Natural killer cell (primary cell): ENCODE results near the gene PKLR. TPM values are rescaled to one million over a fixed set of nuclear protein-coding genes. Genes with fewer than 3 reads are reported as not detected.

Experiments
- ATAC-seq, 3 donors: fragments of 150-1000 bp in 2 of 3; fragments of 200-7000 bp in 1 of 3; cut with Tn5 transposase; 1 replicate in 1 of 3; 2 replicates in 2 of 3; pipeline ENCODE4 v1.10.0; 2021; ENCODE audit warnings: mild to moderate bottlenecking in 2 of 3, moderate library complexity in 2 of 3
- DNase-seq, 2 donors: peaks; one replicate each; pipeline versions ENCODE4 v3.0.0 to v3.0.0-alpha.2; 2013 to 2021; ENCODE audit warnings: mixed read lengths in 1 of 2
- H3K27ac ChIP-seq: one replicate; pipeline ENCODE4 v1.5.1; 2013; ENCODE audit warnings: mild to moderate bottlenecking, low read length
- H3K27me3 ChIP-seq: one replicate; pipeline ENCODE4 v1.6.1; 2013; ENCODE audit warnings: low read length; ENCODE audit not compliant: control insufficient read depth, insufficient read depth
- H3K36me3 ChIP-seq: one replicate; pipeline ENCODE4 v1.6.1; 2013; ENCODE audit warnings: low read length; ENCODE audit not compliant: control insufficient read depth, insufficient read depth
- H3K4me1 ChIP-seq: one replicate; pipeline ENCODE4 v1.6.1; 2013; ENCODE audit warnings: low read length; ENCODE audit not compliant: control insufficient read depth, insufficient read depth
- H3K4me3 ChIP-seq: one replicate; pipeline ENCODE4 v1.5.1; 2013; ENCODE audit warnings: low read length
- H3K9me3 ChIP-seq: one replicate; pipeline ENCODE4 v1.6.1; 2013; ENCODE audit warnings: low read length; ENCODE audit not compliant: control insufficient read depth, insufficient read depth
- H3K27ac Mint-ChIP-seq, 2 donors: one replicate each; pipeline ENCODE4 v1.8.0; 2022; ENCODE audit warnings: mild to moderate bottlenecking in 2 of 2, mixed read lengths in 2 of 2, moderate library complexity in 1 of 2
- H3K27me3 Mint-ChIP-seq, 2 donors: one replicate each; pipeline ENCODE4 v1.8.0; 2022; ENCODE audit warnings: low read depth in 2 of 2, mixed read lengths in 2 of 2
- H3K36me3 Mint-ChIP-seq: one replicate; pipeline ENCODE4 v1.8.0; 2022; ENCODE audit warnings: mixed read lengths
- H3K4me1 Mint-ChIP-seq, 2 donors: one replicate each; pipeline ENCODE4 v1.8.0; 2022; ENCODE audit warnings: mixed read lengths in 2 of 2
- H3K4me3 Mint-ChIP-seq: one replicate; pipeline ENCODE4 v1.8.0; 2022; ENCODE audit warnings: mild to moderate bottlenecking, moderate library complexity, mixed read lengths
- H3K9me3 Mint-ChIP-seq, 2 donors: one replicate each; pipeline ENCODE4 v1.8.0; 2022; ENCODE audit warnings: mixed read lengths in 2 of 2
- CTCF ChIP-seq: fragments of 200-600 bp; IDR thresholded peaks from one replicate; pipeline ENCODE4 v1.8.0; 2022; ENCODE audit warnings: antibody characterized with exemption
- WGBS: methylation state at CpG from one replicate; pipeline ENCODE4 v1.1.7; 2013; ENCODE audit warnings: missing lambda C conversion rate; ENCODE audit not compliant: insufficient coverage; 5-methylcytosine and 5-hydroxymethylcytosine counted together
- intact Hi-C: fragments of 100-400 bp; cut with micrococcal nuclease; formaldehyde crosslinking; loops from one replicate; pipeline ENCODE4 v1.14.2; 2022
- total RNA-seq, 4 donors: library from RNA; stranded (reverse); fragments of 120-200 nt in 1 of 4; gene quantifications; one replicate each; pipeline versions ENCODE4 v1.2.3 to v1.2.4, GENCODE V29; 2013 to 2022

PKLR gene
- total RNA-seq, 3 donors from 2014 or later (not counting 1 experiment from before 2014, with no cell fraction given): 0.12 TPM; not detected in 2

GRCh38 chr1:155326020-155326526 lies 24.8 kb upstream of the PKLR start:
- no peak for ATAC-seq
- peak in 1 of 2 donors; percentile 38 for DNase-seq
- Histone ChIP-seq H3K27ac (no peak overlapping the region), H3K4me1 (peaks cover 29% of the 10 kb centered on the region), H3K27me3 (no peaks in the 10 kb centered on the region), H3K4me3 (no peak overlapping the region), H3K36me3 (peaks cover 6% of the 10 kb centered on the region), H3K9me3 (no peaks in the 10 kb centered on the region)
- WGBS: 93% methylated on average over 5 of the region's 6 CpGs
- H3K27ac Mint-ChIP-seq: peak overlapping the region; percentile 31 to 74
- intact Hi-C loops: no loop called here
- H3K4me1 Mint-ChIP-seq: peaks cover 8 to 33% of the 10 kb centered on the region in 2 donors
- H3K9me3 Mint-ChIP-seq: no peaks in the 10 kb centered on the region
- TF ChIP-seq CTCF: no peak
- no peaks in the 10 kb centered on the region for H3K27me3 Mint-ChIP-seq
- H3K4me3 Mint-ChIP-seq: peak overlapping the region; percentile 67
- no peaks in the 10 kb centered on the region for H3K36me3 Mint-ChIP-seq

GRCh38 chr1:155325603-155325893 lies 24.3 kb upstream of the PKLR start:
- H3K4me3 ChIP-seq: no peak overlapping the region
- no peaks in the 10 kb centered on the region for H3K27me3 ChIP-seq
- H3K4me1 ChIP-seq: peaks cover 34% of the 10 kb centered on the region
- no peaks in the 10 kb centered on the region for H3K9me3 ChIP-seq
- H3K9me3 Mint-ChIP-seq: no peaks in the 10 kb centered on the region
- peak overlapping the region; percentile 31 to 74 for H3K27ac Mint-ChIP-seq
- H3K27me3 Mint-ChIP-seq: no peaks in the 10 kb centered on the region
- peak overlapping the region; percentile 67 for H3K4me3 Mint-ChIP-seq
- WGBS: 92% methylated on average over 6 of the region's 6 CpGs
- H3K36me3 Mint-ChIP-seq: no peaks in the 10 kb centered on the region
- intact Hi-C loops: no loop called here
- ATAC-seq: no peak
- peaks cover 13 to 38% of the 10 kb centered on the region in 2 donors for H3K4me1 Mint-ChIP-seq
- no peak for TF ChIP-seq CTCF
- H3K27ac ChIP-seq: no peak overlapping the region
- peak in 1 of 2 donors; percentile 28 for DNase-seq
- H3K36me3 ChIP-seq: peaks cover 5% of the 10 kb centered on the region

- H3K27ac Mint-ChIP-seq: peak overlapping the region; percentile 74 to 79
- WGBS: 26% methylated on average over 59 of the region's 59 CpGs
- H3K4me3 Mint-ChIP-seq: peak overlapping the region; percentile 96
- H3K36me3 Mint-ChIP-seq: no peaks in the 10 kb centered on the region
- Histone ChIP-seq H3K27ac (peak overlapping the region; percentile 49), H3K4me3 (peak overlapping the region; percentile 99), H3K4me1 (peaks cover 38% of the 10 kb centered on the region), H3K9me3 (no peaks in the 10 kb centered on the region), H3K36me3 (peaks cover 2% of the 10 kb centered on the region), H3K27me3 (no peaks in the 10 kb centered on the region)
- intact Hi-C loops: loop anchor here (5.0 kb wide), 1 partner anchor 237 kb away; the partner anchor contains the start of gene ASH1L
- TF ChIP-seq CTCF: peak; percentile 29
- DNase-seq: peak in 1 of 2 donors; percentile 43
- H3K27me3 Mint-ChIP-seq: no peaks in the 10 kb centered on the region
- peaks cover 19 to 44% of the 10 kb centered on the region in 2 donors for H3K4me1 Mint-ChIP-seq
- ATAC-seq: peak in 1 of 3 donors; percentile 1
- no peaks in the 10 kb centered on the region for H3K9me3 Mint-ChIP-seq
Observed at GRCh38 chr1:155324717-155325602, 23.7 kb upstream of the PKLR start.
